ENCODE data around the gene DGKI. TPM values are rescaled to one million over a fixed set of nuclear protein-coding genes. Genes with fewer than 3 reads are reported as not detected.

Gene DGKI
- total and polyA plus RNA-seq, 2 donors (not counting 1 experiment from before 2014, with no cell fraction given), result not detected

- Mint-ChIP-seq H3K9me3 (ENCODE audit: insufficient read depth) (no peaks in the 10 kb centered on the region), H3K27me3 (peaks cover 7% of the 10 kb centered on the region), H3K4me3 (no peak overlapping the region), H3K4me1 (no peaks in the 10 kb centered on the region), H3K27ac (no peak overlapping the region)
- H3K4me2 ChIP-seq (replicated peaks; ENCODE audit: low read depth, low read length, poor library complexity, severe bottlenecking), result no peak overlapping the region
- ATAC-seq (ENCODE audit: low read depth), result no peak
- no peak overlapping the region for H3K9ac ChIP-seq (ENCODE audit: low read length)
- no peaks in the 10 kb centered on the region for H3K27me3 ChIP-seq (replicated peaks in 1 of 4; ENCODE audit: control extremely low read depth in 1 of 4, control insufficient read depth in 3 of 4, insufficient read depth in 4 of 4, low read length in 3 of 4)
- TF ChIP-seq EZH2 (IDR thresholded peaks at IDR 0.05; ENCODE audit: borderline replicate concordance, insufficient read depth, low read depth, low read length, poor library complexity, severe bottlenecking) (no peak), CTCF (IDR thresholded peaks at IDR 0.05) (no peak)
- H3K4me3 ChIP-seq (ENCODE audit: control extremely low read depth in 1 of 5, extremely low read depth in 1 of 5, insufficient read depth in 1 of 5, low read depth in 2 of 5, low read length in 4 of 5), result no peak overlapping the region
- ChIA-PET CTCF (interaction anchor here (2.2 kb wide), 1 partner anchor 243 kb away, joined by 9 read pairs; no protein-coding TSS in a partner anchor), POLR2A (no interaction called here)
- 92% methylated on average over 2 of the region's 4 CpGs for WGBS (ENCODE audit: insufficient coverage)
- intact Hi-C loops (cut with micrococcal nuclease), result no loop called here
- no peaks in the 10 kb centered on the region for H3K9me3 ChIP-seq (ENCODE audit: control extremely low read depth in 1 of 3, control insufficient read depth in 2 of 3, insufficient read depth in 1 of 3, low read length in 2 of 3)
- no peaks in the 10 kb centered on the region for H4K20me1 ChIP-seq (ENCODE audit: control insufficient read depth, insufficient read depth, low read length, poor library complexity, severe bottlenecking)
- H3K36me3 ChIP-seq (replicated peaks in 1 of 2; ENCODE audit: control extremely low read depth in 1 of 2, control insufficient read depth in 1 of 2, extremely low read depth in 1 of 2, insufficient read depth in 2 of 2, low read length in 1 of 2), result no peaks in the 10 kb centered on the region
- no peaks in the 10 kb centered on the region for H3K4me1 ChIP-seq (ENCODE audit: control insufficient read depth in 2 of 2, insufficient read depth in 2 of 2, low read length in 2 of 2)
- no peaks in the 10 kb centered on the region for H3K79me2 ChIP-seq (ENCODE audit: control insufficient read depth, insufficient read depth, low read length)
- no peak for DNase-seq
- no peak overlapping the region for H2AFZ ChIP-seq (ENCODE audit: insufficient read depth, low read depth, low read length, poor library complexity, severe bottlenecking)
- no peak overlapping the region for H3K27ac ChIP-seq (ENCODE audit: low read length in 2 of 2)
These were observed 189.1 kb downstream of the DGKI start for GRCh38 chr7:137657476-137658189.

- ChIA-PET CTCF (interaction anchor here (0.7 to 2.2 kb wide), 10 partner anchors 8 to 1082 kb away, joined by 3 to 9 read pairs (median 3); no protein-coding TSS in a partner anchor), POLR2A (no interaction called here)
- no CpG with 5 or more reads among the region's 3 CpGs for WGBS (ENCODE audit: insufficient coverage)
- H3K9ac ChIP-seq (ENCODE audit: low read length), result no peak overlapping the region
- intact Hi-C loops (cut with micrococcal nuclease), result no loop called here
- no peaks in the 10 kb centered on the region for H4K20me1 ChIP-seq (ENCODE audit: control insufficient read depth, insufficient read depth, low read length, poor library complexity, severe bottlenecking)
- H3K27me3 Mint-ChIP-seq, result peaks cover 7% of the 10 kb centered on the region
- H3K4me1 ChIP-seq (ENCODE audit: control insufficient read depth in 2 of 2, insufficient read depth in 2 of 2, low read length in 2 of 2), result no peaks in the 10 kb centered on the region
- no peaks in the 10 kb centered on the region for H3K27me3 ChIP-seq (replicated peaks in 1 of 4; ENCODE audit: control extremely low read depth in 1 of 4, control insufficient read depth in 3 of 4, insufficient read depth in 4 of 4, low read length in 3 of 4)
- DNase-seq, result no peak
- TF ChIP-seq EZH2 (IDR thresholded peaks at IDR 0.05; ENCODE audit: borderline replicate concordance, insufficient read depth, low read depth, low read length, poor library complexity, severe bottlenecking) (no peak), CTCF (IDR thresholded peaks at IDR 0.05) (no peak)
- H3K4me1 Mint-ChIP-seq, result no peaks in the 10 kb centered on the region
- no peak overlapping the region for H2AFZ ChIP-seq (ENCODE audit: insufficient read depth, low read depth, low read length, poor library complexity, severe bottlenecking)
- H3K27ac ChIP-seq (ENCODE audit: low read length in 2 of 2), result no peak overlapping the region
- H3K4me3 Mint-ChIP-seq, result no peak overlapping the region
- H3K79me2 ChIP-seq (ENCODE audit: control insufficient read depth, insufficient read depth, low read length), result no peaks in the 10 kb centered on the region
- H3K27ac Mint-ChIP-seq, result no peak overlapping the region
- ATAC-seq (ENCODE audit: low read depth), result no peak
- no peak overlapping the region for H3K4me3 ChIP-seq (ENCODE audit: control extremely low read depth in 1 of 5, extremely low read depth in 1 of 5, insufficient read depth in 1 of 5, low read depth in 2 of 5, low read length in 4 of 5)
- H3K36me3 ChIP-seq (replicated peaks in 1 of 2; ENCODE audit: control extremely low read depth in 1 of 2, control insufficient read depth in 1 of 2, extremely low read depth in 1 of 2, insufficient read depth in 2 of 2, low read length in 1 of 2), result no peaks in the 10 kb centered on the region
- no peaks in the 10 kb centered on the region for H3K9me3 ChIP-seq (ENCODE audit: control extremely low read depth in 1 of 3, control insufficient read depth in 2 of 3, insufficient read depth in 1 of 3, low read length in 2 of 3)
- no peaks in the 10 kb centered on the region for H3K9me3 Mint-ChIP-seq (ENCODE audit: insufficient read depth)
- no peak overlapping the region for H3K4me2 ChIP-seq (replicated peaks; ENCODE audit: low read depth, low read length, poor library complexity, severe bottlenecking)
These were observed 189.9 kb downstream of the DGKI start for GRCh38 chr7:137656850-137657232.

Data from B cell (primary cell).